Prostate gland (tissue), 2 donors: Measurements from ENCODE around the gene XPO6. TPM values are rescaled to one million over a fixed set of nuclear protein-coding genes. Genes with fewer than 3 reads are reported as not detected.
"Not testable (repeated sequence)": the region's sequence is repeated elsewhere in the genome, so short reads cannot be mapped to it uniquely, and the experiment has no call there.

Source experiments
- DNase-seq: peaks from one replicate; pipeline ENCODE4 v3.0.0-alpha.2; 2019; ENCODE audit warnings: low spot score
- H3K27ac ChIP-seq, 2 donors: fragments of 200-600 bp; sonication (generic); 2 replicates each; pipeline ENCODE4 v1.5.1; 2017 to 2019
- H3K27me3 ChIP-seq: fragments of 200-600 bp; sonication (generic); replicated peaks from 2 replicates; pipeline ENCODE4 v1.5.1; 2019; ENCODE audit not compliant: insufficient read depth
- H3K36me3 ChIP-seq, 2 donors: fragments of 200-600 bp; sonication (generic); 1 replicate in 1 of 2; 2 replicates in 1 of 2; pipeline versions ENCODE4 v1.5.1 to v1.8.1; 2017 to 2019
- H3K4me1 ChIP-seq: fragments of 200-600 bp; sonication (generic); replicated peaks from 2 replicates; pipeline ENCODE4 v1.5.1; 2019
- H3K4me3 ChIP-seq, 2 donors: fragments of 200-600 bp; sonication (generic); 2 replicates each; pipeline ENCODE4 v1.5.1; 2017 to 2019
- H3K9me3 ChIP-seq: fragments of 200-600 bp; sonication (generic); 2 replicates; pipeline ENCODE4 v1.5.1; 2017
- POLR2A ChIP-seq: fragments of 450-650 bp; IDR thresholded peaks from one replicate; pipeline ENCODE4 v1.6.1; 2016; ENCODE audit warnings: antibody characterized with exemption, mild to moderate bottlenecking
- POLR2AphosphoS5 ChIP-seq: sonication (generic); formaldehyde crosslinking; IDR thresholded peaks from one replicate; pipeline ENCODE4 v1.6.1; 2017; ENCODE audit warnings: antibody characterized with exemption
- WGBS: methylation state at CpG from one replicate; pipeline ENCODE4 v1.1.5; 2018; 5-methylcytosine and 5-hydroxymethylcytosine counted together
- intact Hi-C: fragments of 100-400 bp; cut with DNase I; formaldehyde crosslinking; loops from one replicate; pipeline ENCODE4 v1.14.2; 2022
- total RNA-seq, 2 donors: library from RNA; depleted of rRNA; stranded (reverse); fragments of >200 nt; gene quantifications; one replicate each; pipeline ENCODE4 v1.1.0, GENCODE V29; 2016
- TF ChIP-seq, protein P1 (sequence below), 4 experiments: fragments of 200-600 bp in 2 of 4; fragments of 450-650 bp in 2 of 4; sonication (generic) in 2 of 4; IDR thresholded peaks; 1 replicate in 3 of 4; 2 replicates in 1 of 4; pipeline ENCODE4 v1.5.1; 2016 to 2019; ENCODE audit warnings: antibody characterized with exemption in 4 of 4, mild to moderate bottlenecking in 2 of 4, moderate library complexity in 2 of 4

Gene XPO6
- total RNA-seq, 2 donors from 2014 or later, result 51.1 to 145 TPM

DNA sequence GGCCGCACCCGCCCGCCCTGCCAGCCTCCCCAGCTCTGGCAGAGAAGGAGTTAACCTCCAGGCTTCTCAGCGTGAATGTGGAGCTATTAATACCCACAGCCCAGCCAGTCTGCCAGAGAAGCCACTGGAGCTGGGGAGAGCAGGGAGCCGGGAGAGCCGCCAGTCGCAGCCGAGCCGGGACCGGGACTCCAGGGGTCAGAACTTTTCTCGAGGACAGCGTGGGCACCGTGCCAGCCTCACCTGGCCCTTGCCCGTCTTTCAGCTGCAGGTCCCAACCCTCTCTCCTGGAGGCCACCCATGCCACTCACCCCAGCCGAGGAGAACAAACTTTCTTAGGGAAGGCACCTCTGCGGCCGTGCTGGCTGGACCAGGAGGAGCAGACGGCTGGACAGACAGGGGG is 46.8 kb upstream of the XPO6 start:
- H3K36me3 ChIP-seq, result no peaks in the 10 kb centered on the region
- TF ChIP-seq, protein P1, sequence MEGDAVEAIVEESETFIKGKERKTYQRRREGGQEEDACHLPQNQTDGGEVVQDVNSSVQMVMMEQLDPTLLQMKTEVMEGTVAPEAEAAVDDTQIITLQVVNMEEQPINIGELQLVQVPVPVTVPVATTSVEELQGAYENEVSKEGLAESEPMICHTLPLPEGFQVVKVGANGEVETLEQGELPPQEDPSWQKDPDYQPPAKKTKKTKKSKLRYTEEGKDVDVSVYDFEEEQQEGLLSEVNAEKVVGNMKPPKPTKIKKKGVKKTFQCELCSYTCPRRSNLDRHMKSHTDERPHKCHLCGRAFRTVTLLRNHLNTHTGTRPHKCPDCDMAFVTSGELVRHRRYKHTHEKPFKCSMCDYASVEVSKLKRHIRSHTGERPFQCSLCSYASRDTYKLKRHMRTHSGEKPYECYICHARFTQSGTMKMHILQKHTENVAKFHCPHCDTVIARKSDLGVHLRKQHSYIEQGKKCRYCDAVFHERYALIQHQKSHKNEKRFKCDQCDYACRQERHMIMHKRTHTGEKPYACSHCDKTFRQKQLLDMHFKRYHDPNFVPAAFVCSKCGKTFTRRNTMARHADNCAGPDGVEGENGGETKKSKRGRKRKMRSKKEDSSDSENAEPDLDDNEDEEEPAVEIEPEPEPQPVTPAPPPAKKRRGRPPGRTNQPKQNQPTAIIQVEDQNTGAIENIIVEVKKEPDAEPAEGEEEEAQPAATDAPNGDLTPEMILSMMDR (IDR thresholded peaks at IDR 0.05), result no peak
- TF ChIP-seq POLR2AphosphoS5 (no peak), POLR2A (no peak)
- no peak for DNase-seq
- no peaks in the 10 kb centered on the region for H3K9me3 ChIP-seq
- no peak overlapping the region for H3K4me3 ChIP-seq
- WGBS, result 5% methylated on average over 18 of the region's 18 CpGs
- no peaks in the 10 kb centered on the region for H3K27me3 ChIP-seq
- no peak overlapping the region for H3K27ac ChIP-seq
- H3K4me1 ChIP-seq, result no peaks in the 10 kb centered on the region
- intact Hi-C loops, result no loop called here

DNA sequence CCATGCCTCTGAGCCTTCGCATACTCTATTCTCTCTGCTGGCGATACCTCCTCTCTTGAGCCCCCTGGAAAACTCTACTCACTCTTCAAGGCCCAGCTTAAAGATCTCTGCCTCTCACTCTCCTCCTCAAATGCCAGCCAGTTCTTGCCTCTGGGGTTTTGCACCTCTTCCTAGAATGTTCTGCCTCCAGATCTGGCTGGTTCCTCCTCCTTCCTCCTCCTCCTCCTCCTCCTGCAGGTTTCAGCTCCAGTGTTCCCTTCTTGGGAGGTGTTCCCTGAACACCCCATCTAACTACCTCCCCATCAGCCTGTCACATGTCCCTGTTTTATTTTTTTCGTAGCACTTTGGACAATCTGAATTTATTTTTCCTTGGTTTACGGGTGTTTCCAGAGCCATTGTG is 45.5 kb upstream of the XPO6 start:
- Histone ChIP-seq H3K27ac (no peak overlapping the region), H3K9me3 (no peaks in the 10 kb centered on the region), H3K36me3 (no peaks in the 10 kb centered on the region), H3K27me3 (no peaks in the 10 kb centered on the region), H3K4me1 (no peaks in the 10 kb centered on the region), H3K4me3 (no peak overlapping the region)
- WGBS, result 68% methylated on average over 4 of the region's 4 CpGs
- TF ChIP-seq POLR2AphosphoS5 (no peak), POLR2A (no peak)
- TF ChIP-seq, protein P1 (IDR thresholded peaks at IDR 0.05), result no peak
- intact Hi-C loops, result no loop called here
- DNase-seq, result no peak

DNA sequence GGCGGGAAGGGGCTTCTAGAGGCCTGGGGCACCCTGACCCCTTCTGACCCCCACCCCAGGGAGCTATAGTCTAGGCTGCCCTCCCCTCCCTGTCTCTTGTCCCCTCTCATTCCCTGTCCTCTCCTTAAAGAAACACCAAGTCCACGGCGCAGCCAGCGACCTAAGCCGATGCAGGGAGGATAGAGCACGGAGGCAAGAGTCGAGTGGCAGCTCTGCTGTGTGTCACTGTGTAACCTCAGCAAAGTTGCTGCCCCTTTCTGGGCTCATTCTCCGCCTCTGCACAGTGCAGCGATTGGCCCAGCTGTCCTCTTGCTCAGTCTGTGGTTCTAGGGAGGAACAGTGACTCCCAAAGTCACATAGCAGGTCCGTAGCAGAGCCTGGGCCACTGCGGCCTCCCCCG is 44.1 kb upstream of the XPO6 start:
- no peak overlapping the region for H3K27ac ChIP-seq
- intact Hi-C loops, result no loop called here
- no peaks in the 10 kb centered on the region for H3K27me3 ChIP-seq
- no peaks in the 10 kb centered on the region for H3K36me3 ChIP-seq
- no peak overlapping the region for H3K4me3 ChIP-seq
- no peak for DNase-seq
- no peaks in the 10 kb centered on the region for H3K4me1 ChIP-seq
- WGBS, result 88% methylated on average over 12 of the region's 12 CpGs
- TF ChIP-seq POLR2AphosphoS5, result no peak
- no peak for TF ChIP-seq POLR2A
- TF ChIP-seq, protein P1 (IDR thresholded peaks at IDR 0.05), result no peak
- no peaks in the 10 kb centered on the region for H3K9me3 ChIP-seq

DNA sequence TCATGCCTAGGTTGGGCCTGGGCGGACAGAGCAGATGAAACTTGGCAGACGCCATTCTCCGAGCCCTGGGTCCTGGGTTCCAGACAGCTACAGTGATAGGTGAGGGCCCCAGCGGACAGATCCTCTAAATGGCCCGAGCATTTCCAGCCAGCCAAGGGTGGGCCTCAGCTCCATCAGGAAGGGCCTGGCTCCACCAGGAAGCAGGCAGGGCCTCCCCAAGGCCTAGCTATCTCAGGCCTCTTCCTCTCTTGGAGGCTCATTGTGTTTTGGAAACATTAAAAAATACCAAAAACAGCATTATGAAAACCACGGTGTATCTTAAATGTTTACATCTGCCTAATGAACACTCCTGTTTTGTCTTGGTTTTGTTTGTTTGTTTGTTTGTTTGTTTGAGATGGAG is 42.4 kb upstream of the XPO6 start:
- H3K27me3 ChIP-seq, result no peaks in the 10 kb centered on the region
- DNase-seq, result no peak
- H3K9me3 ChIP-seq, result no peaks in the 10 kb centered on the region
- intact Hi-C loops, result no loop called here
- no peak overlapping the region for H3K27ac ChIP-seq
- WGBS, result 88% methylated on average over 6 of the region's 6 CpGs
- H3K4me3 ChIP-seq, result no peak overlapping the region
- TF ChIP-seq POLR2AphosphoS5 (no peak), POLR2A (no peak)
- TF ChIP-seq, protein P1 (IDR thresholded peaks at IDR 0.05), result no peak
- no peaks in the 10 kb centered on the region for H3K36me3 ChIP-seq
- H3K4me1 ChIP-seq, result no peaks in the 10 kb centered on the region

DNA sequence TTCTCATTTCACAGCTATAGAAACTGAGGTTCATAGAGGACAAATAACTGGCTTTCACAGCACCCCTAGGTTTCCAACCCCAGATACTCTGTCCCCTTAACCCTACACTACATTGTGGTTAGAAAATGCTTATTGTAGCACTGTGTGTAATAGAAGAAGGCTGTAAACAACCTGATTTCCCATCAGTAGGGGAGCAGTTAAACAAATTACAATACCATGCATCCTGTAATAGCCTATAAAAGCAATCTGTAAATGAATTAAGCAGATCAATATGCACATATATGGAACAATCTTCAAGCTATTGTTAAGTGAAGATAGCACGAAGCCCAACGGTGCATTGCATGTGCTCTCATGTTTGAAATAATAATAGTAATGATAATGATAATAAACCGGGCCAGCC is 39.2 kb upstream of the XPO6 start:
- Histone ChIP-seq H3K27me3 (no peaks in the 10 kb centered on the region), H3K27ac (no peak overlapping the region), H3K9me3 (no peaks in the 10 kb centered on the region), H3K4me3 (no peak overlapping the region), H3K4me1 (no peaks in the 10 kb centered on the region), H3K36me3 (no peaks in the 10 kb centered on the region)
- 56% methylated on average over 3 of the region's 3 CpGs for WGBS
- intact Hi-C loops, result no loop called here
- DNase-seq, result no peak
- TF ChIP-seq POLR2A (no peak), POLR2AphosphoS5 (no peak)
- TF ChIP-seq, protein P1 (IDR thresholded peaks at IDR 0.05), result no peak

DNA sequence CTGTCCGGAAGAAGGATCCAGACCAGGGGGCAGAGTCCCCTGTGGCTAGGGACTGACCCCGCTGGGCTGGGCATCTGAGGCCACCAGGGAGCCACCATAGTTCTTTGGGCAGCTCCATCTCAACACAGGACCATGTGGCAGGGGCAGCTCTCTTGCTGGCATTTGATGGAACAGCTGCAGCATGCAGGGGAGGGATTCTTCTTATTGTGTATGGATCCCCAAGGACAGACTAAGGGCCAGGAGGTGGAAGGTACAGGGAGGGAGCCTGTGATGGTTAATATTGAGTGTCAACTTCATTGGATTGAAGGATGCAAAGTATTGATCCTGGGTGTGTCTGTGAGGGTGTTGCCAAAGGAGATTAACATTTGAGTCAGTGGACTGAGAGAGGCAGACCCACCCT is 37.7 kb upstream of the XPO6 start:
- H3K27me3 ChIP-seq, DNase-seq, intact Hi-C loops, H3K9me3 ChIP-seq, H3K4me1 ChIP-seq, H3K27ac ChIP-seq, H3K4me3 ChIP-seq, H3K36me3 ChIP-seq: not testable (repeated sequence)
- WGBS, result 68% methylated on average over 2 of the region's 2 CpGs
